Stimulated activated CD8-positive, alpha-beta memory T cell treated with anti-CD3 and anti-CD28 coated beads, Interleukin-7, amount 100 ng/mL, for 4 hours (primary cell): ENCODE measurements around the gene SORCS2.

Experiments used
- DNase-seq, 2 donors: peaks; one replicate each; pipeline ENCODE4 v3.0.0-alpha.2; 2020; ENCODE audit warnings: low read depth in 2 of 2

The SORCS2 gene

GRCh38 chr4:7192252-7193029 is at the start of gene SORCS2:
TSS of gene SORCS2 (plus strand) at chr4:7192538.
- DNase-seq, result peak in 1 of 2 donors; percentile 30

DNA sequence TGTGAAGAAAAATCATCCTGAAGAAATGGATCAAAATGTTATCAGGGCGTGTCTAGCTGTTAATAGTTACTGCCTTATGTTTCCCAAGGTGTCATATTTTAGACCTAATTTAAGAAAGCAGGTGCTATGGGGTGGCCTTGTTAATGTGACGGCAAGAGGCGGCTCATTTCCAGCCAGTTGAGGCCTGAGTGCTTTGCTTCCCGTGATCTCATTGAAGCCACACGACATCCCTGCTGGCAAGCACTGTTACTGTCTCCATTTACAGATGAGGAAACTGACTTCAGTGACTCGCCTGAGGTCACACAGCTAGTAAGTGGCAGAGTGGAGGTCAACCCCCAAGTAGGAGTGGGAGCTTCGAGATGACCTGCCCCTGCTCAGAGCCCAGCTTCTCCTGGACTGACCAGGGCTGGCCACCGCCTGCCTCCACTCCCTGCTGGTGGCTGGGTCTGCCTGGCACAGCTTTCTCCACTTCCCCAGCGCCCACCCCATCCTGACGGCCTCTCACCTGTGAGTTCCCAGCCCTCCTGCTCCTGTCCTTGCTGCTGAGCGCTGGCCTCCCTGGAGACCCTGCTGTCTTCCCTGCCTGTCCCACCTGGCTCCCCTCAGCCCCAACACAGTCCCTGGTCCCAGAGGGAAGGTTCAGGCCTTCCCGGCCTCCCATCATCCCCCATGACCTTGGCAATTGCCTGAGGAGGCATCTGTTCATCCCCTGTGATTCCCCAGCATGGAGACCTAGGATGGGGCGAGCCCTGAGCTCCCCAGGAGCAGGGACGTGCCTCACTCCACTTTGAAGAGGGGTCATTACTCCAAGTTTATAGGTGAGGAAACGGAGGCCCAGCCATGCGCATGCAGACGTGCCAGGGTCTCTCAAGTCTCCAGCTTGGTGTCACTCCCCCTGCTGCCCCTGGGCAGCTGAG is 47.7 kb upstream of the SORCS2 start:
- no peak for DNase-seq

DNA sequence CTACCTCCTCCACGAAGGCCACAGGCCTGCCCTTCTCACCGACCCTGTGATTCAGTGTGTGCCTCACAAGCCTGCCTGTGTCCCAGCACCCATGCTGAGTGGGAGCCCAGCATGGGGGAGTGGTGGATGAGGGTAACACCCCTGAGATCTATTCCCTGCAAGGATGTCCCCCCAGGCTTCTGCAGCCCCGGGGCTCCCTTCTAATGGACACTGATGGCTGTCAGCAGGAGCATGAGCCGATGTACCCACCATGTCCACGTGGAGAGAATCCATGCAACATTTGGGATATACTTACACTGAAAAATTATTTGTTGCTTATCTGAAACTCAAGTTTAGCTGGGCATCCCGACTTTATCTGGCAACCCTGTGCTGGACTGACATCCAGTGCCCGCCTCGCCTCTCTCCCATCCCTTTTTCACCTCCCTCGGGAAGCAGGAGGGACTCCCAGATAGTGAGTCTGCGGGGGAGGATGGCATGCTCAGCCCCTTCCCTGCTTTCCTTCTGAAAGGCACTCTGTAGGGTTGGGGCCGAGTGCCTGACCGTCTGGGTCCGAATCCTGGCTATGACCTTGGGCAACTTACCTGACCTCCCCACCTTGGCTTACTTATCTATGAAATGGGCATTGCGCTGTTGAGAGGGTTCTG is 46.9 kb upstream of the SORCS2 start:
- DNase-seq, result no peak

GRCh38 chr4:7146059-7146785 is 46.1 kb upstream of the SORCS2 start:
- DNase-seq, result no peak

- no peak for DNase-seq
Observed at GRCh38 chr4:7146786-7147115, 45.6 kb upstream of the SORCS2 start.

- no peak for DNase-seq
Observed at GRCh38 chr4:7147261-7147660, 45.1 kb upstream of the SORCS2 start.

DNA sequence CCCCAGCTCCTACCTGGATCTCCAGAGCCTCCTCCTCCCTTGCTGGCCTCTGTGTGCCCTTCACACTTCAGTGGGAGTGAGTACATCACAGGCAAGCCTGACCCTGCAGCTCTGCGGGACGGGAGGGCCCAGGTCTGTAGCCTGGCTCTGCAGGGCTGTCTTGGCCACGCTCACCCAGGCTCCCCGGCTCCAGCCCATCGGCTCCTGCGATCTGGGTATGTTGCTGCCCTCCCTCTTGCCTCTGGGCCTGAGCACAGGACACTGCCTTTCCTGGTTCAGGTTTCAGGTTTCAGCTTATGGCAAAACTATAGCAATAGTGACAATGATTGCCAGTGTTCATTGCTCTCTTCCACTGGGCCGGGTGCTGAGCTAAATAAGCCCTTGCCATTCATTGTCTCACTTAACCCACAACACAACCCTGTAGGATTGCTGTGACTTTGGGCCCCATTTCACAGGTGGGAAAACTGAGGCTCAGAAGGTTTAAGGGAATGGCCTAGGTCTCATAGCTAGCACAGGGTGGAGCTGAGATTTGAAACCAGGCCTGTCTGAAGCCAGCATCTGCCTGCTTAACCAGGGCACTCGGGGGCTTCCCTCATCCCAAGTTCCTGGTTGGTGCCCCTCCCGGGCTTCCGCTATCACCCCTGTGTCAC is 44.6 kb upstream of the SORCS2 start:
- no peak for DNase-seq

GRCh38 chr4:7148337-7148736 is 44.0 kb upstream of the SORCS2 start:
- no peak for DNase-seq

DNA sequence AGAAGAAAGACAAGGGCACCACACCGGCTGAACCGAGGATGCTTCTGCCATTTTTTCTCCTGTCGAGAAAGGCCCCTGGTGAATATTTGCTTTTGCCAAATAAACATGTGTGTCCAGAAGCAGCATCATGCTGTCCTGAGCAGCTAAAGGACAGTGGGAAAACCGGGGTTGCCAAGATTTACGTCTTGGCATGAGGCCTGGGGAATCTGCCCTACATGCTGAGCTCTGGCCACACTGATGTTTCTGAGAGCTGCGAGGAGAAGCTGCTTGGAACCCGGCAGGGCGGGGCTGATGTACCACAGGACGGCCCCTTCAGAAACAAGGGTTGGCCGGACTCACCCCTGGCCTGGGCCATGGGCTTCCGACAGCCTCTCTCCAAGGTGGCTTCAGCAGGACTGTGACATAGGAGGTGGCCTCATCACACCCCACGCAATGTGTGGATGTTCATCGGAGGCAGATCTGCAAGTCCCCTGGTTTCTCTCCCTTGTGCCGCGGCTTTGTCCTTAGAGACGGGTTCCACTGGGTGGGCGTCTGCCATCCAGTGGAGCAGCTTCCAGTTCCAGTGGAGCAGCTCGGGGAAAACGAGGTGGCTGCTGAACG is 42.2 kb upstream of the SORCS2 start:
- no peak for DNase-seq

DNA sequence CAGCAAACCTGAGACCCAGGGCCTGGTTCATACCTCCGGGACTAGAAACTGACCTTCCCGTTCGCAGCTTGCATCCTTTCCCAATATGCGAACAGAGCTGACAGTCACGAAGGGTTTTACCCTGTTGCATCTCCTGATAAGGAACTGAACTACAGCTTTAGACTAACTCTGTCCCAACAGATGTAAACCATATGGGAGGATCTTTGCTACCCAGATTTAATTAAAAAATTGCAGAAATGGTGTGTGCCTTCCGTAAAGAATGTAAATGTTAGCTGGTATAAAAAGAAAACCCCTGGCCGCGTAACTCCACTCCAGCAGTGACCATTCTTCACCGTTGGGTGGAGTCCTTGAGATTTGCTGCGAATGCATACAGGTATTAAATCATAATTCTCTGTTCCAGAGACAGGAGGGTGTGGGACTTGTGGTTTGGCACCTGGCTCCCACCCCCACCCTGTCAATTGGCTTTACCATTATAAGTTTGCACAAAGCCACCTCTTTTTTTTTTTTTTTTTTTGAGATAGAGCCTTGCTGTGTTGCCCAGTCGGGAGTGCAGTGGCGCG is 40.6 kb upstream of the SORCS2 start:
- DNase-seq, result no peak

GRCh38 chr4:7153711-7154110 is 38.6 kb upstream of the SORCS2 start:
- no peak for DNase-seq

GRCh38 chr4:7154351-7154981 is 37.9 kb upstream of the SORCS2 start:
- no peak for DNase-seq

DNA sequence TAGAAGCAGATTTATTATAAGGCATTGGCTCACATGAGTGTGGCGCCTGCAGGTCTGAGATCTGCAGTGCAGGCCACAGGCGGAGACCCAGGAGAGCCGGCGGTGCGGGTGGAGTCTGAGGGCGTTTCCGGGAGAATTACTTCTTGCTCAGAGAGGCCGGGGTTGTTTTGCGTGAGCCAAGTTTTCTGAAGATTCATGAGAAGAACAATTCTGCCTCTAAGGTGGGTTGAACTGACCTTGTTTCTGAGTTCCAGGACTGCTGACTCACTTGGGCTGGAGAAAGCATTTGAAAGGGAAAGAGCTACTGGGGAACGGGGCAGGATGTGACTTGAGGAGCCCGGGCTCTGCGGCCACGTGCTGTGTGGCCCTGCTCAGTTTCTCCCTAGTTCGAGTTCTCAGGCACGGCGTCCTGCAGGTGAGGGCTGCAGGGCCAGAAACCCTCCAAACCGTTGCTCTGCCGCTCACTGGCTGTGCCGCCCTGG is 36.7 kb upstream of the SORCS2 start:
- no peak for DNase-seq

DNA sequence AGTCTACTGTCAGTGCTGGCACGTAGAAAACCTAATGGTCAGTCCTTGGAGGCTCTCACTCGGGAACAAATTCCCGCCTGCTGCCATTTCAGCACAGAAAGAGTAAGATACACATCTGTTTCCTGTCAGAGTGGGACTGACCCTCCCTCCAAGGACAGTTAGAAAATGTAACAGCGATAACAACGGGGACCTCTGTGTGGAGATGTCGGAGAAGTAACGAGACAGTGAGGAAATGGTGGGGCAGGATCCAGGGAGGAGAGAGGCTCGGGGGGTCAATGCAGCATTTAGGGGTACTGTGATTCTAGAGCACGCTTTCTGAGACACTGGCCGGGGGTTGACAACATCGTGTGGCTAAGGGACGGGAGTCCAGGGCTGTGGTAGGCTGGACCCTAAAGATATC is 36.0 kb upstream of the SORCS2 start:
- no peak for DNase-seq

- DNase-seq, result no peak
Observed at GRCh38 chr4:7156761-7157488, 35.4 kb upstream of the SORCS2 start.

DNA sequence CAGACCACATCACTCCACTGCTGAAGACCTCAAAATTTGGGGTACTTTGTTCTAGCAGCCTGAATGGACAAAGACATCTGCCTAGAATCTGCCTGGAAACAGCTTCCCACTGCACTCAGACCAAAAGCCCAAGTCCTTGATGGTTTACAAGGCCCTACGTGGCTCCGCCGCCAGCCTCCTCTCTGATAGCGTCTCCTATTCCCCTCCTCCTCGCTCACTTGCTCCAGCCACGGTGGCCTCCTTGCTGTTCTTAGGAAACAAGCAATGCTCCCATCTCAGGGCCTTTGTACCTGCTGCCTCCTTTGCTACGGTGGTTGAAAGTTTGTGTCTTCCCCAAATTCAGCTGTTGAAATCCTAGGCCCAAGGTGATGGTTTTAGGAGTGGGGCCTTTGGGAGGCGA is 34.7 kb upstream of the SORCS2 start:
- DNase-seq, result no peak

- no peak for DNase-seq
Observed at GRCh38 chr4:7158081-7158750, 34.1 kb upstream of the SORCS2 start.

- no peak for DNase-seq
Observed at GRCh38 chr4:7158991-7159390, 33.3 kb upstream of the SORCS2 start.

DNA sequence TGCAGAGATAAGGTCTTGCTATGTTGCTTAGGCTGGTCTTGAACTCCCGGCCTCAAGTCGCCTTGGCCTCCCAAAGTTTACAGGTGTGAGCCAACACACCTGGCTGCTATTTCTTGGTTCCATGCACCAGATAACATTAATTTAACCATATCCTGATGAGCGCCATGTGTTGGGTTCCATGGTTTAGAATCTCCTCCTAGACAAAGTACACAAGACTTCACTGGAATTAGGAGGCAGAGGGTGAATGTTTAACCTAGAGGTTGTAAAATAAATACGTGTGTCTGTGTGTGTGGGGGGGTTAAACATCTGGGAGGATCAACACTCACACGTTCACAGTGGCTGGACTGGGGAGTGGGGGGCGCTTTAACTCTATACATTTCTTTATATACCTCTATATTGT is 32.4 kb upstream of the SORCS2 start:
- no peak for DNase-seq
